GM06990 (cell line): ENCODE measurements around the gene IGSF11.

Experiments
- DNase-seq: peaks from one replicate; pipeline ENCODE4 v3.0.0-alpha.2; 2011; ENCODE audit not compliant: insufficient read length; ENCODE audit errors: extremely low read depth
- H3K27me3 ChIP-seq: replicated peaks from 2 replicates; pipeline ENCODE4 v1.6.0; 2011; ENCODE audit warnings: low read length; ENCODE audit not compliant: control insufficient read depth, insufficient read depth
- H3K36me3 ChIP-seq: 2 replicates; pipeline ENCODE4 v1.5.1; 2011; ENCODE audit warnings: low read length; ENCODE audit not compliant: control insufficient read depth, insufficient read depth
- H3K4me3 ChIP-seq: replicated peaks from 2 replicates; pipeline ENCODE4 v1.5.1; 2011; ENCODE audit warnings: low read depth, mild to moderate bottlenecking, control low read depth, low read length
- TF ChIP-seq, protein P1 (sequence below): IDR thresholded peaks from 2 replicates; pipeline ENCODE4 v1.5.1; 2011; ENCODE audit warnings: low read length, control low read depth, mild to moderate bottlenecking, inconsistent platforms; ENCODE audit not compliant: insufficient read depth, poor library complexity, severe bottlenecking

The IGSF11 gene

GRCh38 chr3:119011528-119011927 is 23.1 kb downstream of the IGSF11 start:
- TF ChIP-seq, protein P1, sequence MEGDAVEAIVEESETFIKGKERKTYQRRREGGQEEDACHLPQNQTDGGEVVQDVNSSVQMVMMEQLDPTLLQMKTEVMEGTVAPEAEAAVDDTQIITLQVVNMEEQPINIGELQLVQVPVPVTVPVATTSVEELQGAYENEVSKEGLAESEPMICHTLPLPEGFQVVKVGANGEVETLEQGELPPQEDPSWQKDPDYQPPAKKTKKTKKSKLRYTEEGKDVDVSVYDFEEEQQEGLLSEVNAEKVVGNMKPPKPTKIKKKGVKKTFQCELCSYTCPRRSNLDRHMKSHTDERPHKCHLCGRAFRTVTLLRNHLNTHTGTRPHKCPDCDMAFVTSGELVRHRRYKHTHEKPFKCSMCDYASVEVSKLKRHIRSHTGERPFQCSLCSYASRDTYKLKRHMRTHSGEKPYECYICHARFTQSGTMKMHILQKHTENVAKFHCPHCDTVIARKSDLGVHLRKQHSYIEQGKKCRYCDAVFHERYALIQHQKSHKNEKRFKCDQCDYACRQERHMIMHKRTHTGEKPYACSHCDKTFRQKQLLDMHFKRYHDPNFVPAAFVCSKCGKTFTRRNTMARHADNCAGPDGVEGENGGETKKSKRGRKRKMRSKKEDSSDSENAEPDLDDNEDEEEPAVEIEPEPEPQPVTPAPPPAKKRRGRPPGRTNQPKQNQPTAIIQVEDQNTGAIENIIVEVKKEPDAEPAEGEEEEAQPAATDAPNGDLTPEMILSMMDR, result no peak
- DNase-seq, result no peak
- no peaks in the 10 kb centered on the region; the same call in 1 of the 2 replicates for H3K27me3 ChIP-seq
- no peaks in the 10 kb centered on the region for H3K36me3 ChIP-seq
- H3K4me3 ChIP-seq, result no peak overlapping the region

- Histone ChIP-seq H3K36me3 (no peaks in the 10 kb centered on the region), H3K27me3 (no peaks in the 10 kb centered on the region), H3K4me3 (no peak overlapping the region)
- TF ChIP-seq, protein P1, result no peak
- no peak for DNase-seq
Observed at GRCh38 chr3:118997190-118997589, 37.5 kb downstream of the IGSF11 start.

DNA sequence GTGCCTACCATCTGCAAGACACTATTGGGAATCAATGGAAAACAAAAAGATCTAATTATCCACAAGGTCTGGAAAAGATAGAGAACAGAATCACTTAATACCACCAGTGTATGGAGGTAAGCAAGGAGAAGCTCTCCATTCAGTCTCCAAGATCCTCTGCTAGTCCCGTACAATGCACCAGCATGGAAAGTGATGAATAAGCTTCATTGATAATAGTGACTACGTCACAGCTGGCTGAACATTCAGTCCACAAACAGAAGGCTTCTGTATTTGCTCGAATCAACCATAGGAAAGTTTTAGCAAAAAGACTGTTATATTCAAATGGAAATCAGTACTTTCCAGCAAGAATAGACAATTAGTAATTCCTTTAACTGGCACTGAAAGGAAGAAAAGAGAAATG is 42.9 kb downstream of the IGSF11 start:
- TF ChIP-seq, protein P1, result no peak
- no peaks in the 10 kb centered on the region for H3K36me3 ChIP-seq
- no peak for DNase-seq
- H3K27me3 ChIP-seq, result no peaks in the 10 kb centered on the region
- H3K4me3 ChIP-seq, result no peak overlapping the region

- no peaks in the 10 kb centered on the region for H3K27me3 ChIP-seq
- DNase-seq, result no peak
- TF ChIP-seq, protein P1, result no peak
- no peaks in the 10 kb centered on the region for H3K36me3 ChIP-seq
- no peak overlapping the region for H3K4me3 ChIP-seq
Observed at GRCh38 chr3:118990823-118991560, 43.7 kb downstream of the IGSF11 start.

- no peaks in the 10 kb centered on the region for H3K36me3 ChIP-seq
- no peaks in the 10 kb centered on the region for H3K27me3 ChIP-seq
- DNase-seq, result no peak
- TF ChIP-seq, protein P1, result no peak
- no peak overlapping the region for H3K4me3 ChIP-seq
Observed at GRCh38 chr3:118988198-118989130, 46.2 kb downstream of the IGSF11 start.
